OCI-LY3 (cell line): ENCODE results near the gene USP3.

Source experiments
- CTCF ChIP-seq: fragments of 200-600, 300-600 bp; sonication (generic); IDR thresholded peaks from 2 replicates; pipeline ENCODE4 v1.5.1; 2014; ENCODE audit warnings: antibody characterized with exemption, low read length, low read depth
- EZH2phosphoT487 ChIP-seq: fragments of 200-600 bp; shearing (Covaris generic); IDR thresholded peaks from 2 replicates; pipeline ENCODE4 v1.6.1; 2018; ENCODE audit warnings: antibody characterized with exemption, mixed run types, low read depth

DNA sequence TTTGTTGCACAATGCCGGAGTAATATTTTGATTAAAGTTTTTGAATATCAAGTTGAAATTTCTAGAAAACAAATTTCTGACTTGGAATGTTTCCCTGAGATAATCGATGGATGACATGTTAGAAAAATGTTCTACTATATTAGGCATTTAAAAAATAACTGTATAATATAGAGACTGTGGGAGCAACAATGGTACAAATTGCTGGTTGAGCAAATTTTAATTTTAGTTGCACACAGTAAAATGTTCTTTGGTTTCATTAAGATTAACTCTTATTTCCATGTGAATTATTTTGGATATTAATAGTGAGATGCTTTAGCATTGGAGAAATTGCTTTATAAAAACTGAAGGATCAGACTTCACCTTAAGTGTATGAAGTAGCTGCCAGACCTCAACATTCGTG lies 9.3 kb downstream of the USP3 start:
- TF ChIP-seq CTCF: no peak
- TF ChIP-seq EZH2phosphoT487: no peak
